Mucosa of rectum (tissue), 2 donors: ENCODE results near the gene CYP39A1.

Source experiments
- H3K27ac ChIP-seq, 2 donors: one replicate each; pipeline ENCODE4 v1.7.0; 2013; ENCODE audit warnings: inconsistent platforms in 2 of 2, low read depth in 2 of 2, low read length in 2 of 2
- H3K27me3 ChIP-seq, 2 donors: one replicate each; pipeline ENCODE4 v1.7.0; 2013; ENCODE audit warnings: low read length in 2 of 2; ENCODE audit not compliant: control insufficient read depth in 2 of 2, insufficient read depth in 2 of 2
- H3K36me3 ChIP-seq, 2 donors: one replicate each; pipeline ENCODE4 v1.7.0; 2013; ENCODE audit warnings: low read length in 2 of 2; ENCODE audit not compliant: control insufficient read depth in 2 of 2, insufficient read depth in 2 of 2
- H3K4me1 ChIP-seq, 2 donors: one replicate each; pipeline ENCODE4 v1.7.0; 2013; ENCODE audit warnings: low read length in 2 of 2, mild to moderate bottlenecking in 1 of 2; ENCODE audit not compliant: control insufficient read depth in 2 of 2, insufficient read depth in 2 of 2
- H3K4me3 ChIP-seq, 2 donors: one replicate each; pipeline ENCODE4 v1.7.0; 2013; ENCODE audit warnings: low read length in 2 of 2
- H3K9ac ChIP-seq, 2 donors: one replicate each; pipeline ENCODE4 v1.7.0; 2013; ENCODE audit warnings: low read length in 2 of 2, low read depth in 1 of 2, mild to moderate bottlenecking in 1 of 2
- H3K9me3 ChIP-seq, 2 donors: one replicate each; pipeline ENCODE4 v1.7.0; 2013; ENCODE audit warnings: low read length in 2 of 2; ENCODE audit not compliant: control insufficient read depth in 2 of 2
- donor health status: healthy.
- donor health status: Normal muscosa, but diverticular disease.

CYP39A1 gene

GRCh38 chr6:46573140-46573539 is 79.5 kb downstream of the CYP39A1 start:
- H3K4me3 ChIP-seq, result no peak overlapping the region
- no peaks in the 10 kb centered on the region for H3K9me3 ChIP-seq
- no peak overlapping the region for H3K27ac ChIP-seq
- H3K27me3 ChIP-seq, result no peaks in the 10 kb centered on the region
- H3K9ac ChIP-seq, result no peak overlapping the region
- H3K36me3 ChIP-seq, result no peaks in the 10 kb centered on the region
- H3K4me1 ChIP-seq, result no peaks in the 10 kb centered on the region

DNA sequence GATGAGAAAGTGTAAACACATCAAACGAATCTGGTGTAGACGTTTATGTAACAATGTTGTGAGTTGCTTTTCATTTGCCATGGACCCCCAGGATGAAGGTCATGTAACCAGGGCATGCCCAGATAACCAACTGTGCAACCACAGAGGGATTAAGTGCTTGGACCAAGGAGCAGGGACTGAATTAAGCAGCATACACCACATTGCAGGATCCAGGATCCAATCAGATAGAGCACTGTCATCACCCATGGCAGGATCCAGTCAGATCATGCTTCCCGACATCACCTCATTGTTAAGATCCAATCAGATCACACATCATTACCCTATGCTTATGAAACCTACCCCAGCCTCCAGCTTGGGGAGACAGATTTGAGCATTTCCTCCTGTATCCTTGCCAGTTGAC is 87.1 kb downstream of the CYP39A1 start:
- Histone ChIP-seq H3K4me3 (no peak overlapping the region), H3K27me3 (no peaks in the 10 kb centered on the region), H3K27ac (no peak overlapping the region), H3K9ac (no peak overlapping the region), H3K4me1 (no peaks in the 10 kb centered on the region), H3K9me3 (no peaks in the 10 kb centered on the region), H3K36me3 (no peaks in the 10 kb centered on the region)

DNA sequence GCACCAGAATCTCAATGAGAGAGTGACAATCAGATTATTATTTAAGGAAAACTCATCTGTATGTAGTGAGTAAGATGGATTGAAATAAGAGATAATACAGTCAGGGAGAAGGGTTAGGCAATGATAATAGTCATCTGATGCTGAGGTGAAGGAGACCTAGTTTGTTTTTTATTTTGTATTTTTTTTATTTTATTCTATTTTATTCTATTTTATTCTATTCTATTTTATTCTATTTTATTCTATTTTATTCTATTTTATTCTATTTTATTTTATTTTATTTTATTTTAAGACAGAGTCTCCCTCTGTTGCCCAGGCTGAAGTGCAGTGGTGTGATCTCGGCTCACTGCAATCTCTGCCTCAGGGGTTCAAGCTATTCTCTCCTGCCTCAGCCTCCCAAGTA is 88.7 kb downstream of the CYP39A1 start:
- Histone ChIP-seq H3K4me3 (no peak overlapping the region), H3K27ac (no peak overlapping the region), H3K9me3 (no peaks in the 10 kb centered on the region), H3K27me3 (no peaks in the 10 kb centered on the region), H3K36me3 (no peaks in the 10 kb centered on the region), H3K9ac (no peak overlapping the region), H3K4me1 (no peaks in the 10 kb centered on the region)

DNA sequence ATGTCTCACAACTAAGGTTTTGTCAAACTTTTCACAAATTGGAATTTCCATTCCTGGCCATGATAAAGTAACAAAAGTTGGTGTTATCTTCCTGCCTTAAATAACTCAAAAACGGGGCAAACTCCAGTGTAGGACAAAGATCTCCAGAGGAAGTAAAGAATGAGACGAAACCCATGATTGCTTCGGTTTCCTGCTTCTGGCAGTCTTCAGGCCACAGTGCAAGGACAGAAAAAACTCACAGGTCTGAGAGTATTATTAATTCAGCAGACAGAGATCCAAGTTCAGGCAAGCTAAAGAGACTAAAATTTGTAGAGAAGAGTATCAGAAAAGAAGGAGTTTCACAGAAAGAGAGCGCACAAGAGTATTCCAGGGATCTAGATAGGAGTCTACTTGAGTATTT is 96.6 kb downstream of the CYP39A1 start:
- H3K4me3 ChIP-seq, result no peak overlapping the region
- no peak overlapping the region for H3K9ac ChIP-seq
- no peak overlapping the region for H3K27ac ChIP-seq
- H3K36me3 ChIP-seq, result no peaks in the 10 kb centered on the region
- no peaks in the 10 kb centered on the region for H3K27me3 ChIP-seq
- H3K4me1 ChIP-seq, result no peaks in the 10 kb centered on the region
- no peaks in the 10 kb centered on the region for H3K9me3 ChIP-seq

- Histone ChIP-seq H3K9me3 (no peaks in the 10 kb centered on the region), H3K4me3 (no peak overlapping the region), H3K4me1 (no peaks in the 10 kb centered on the region), H3K36me3 (no peaks in the 10 kb centered on the region), H3K27me3 (no peaks in the 10 kb centered on the region), H3K9ac (no peak overlapping the region), H3K27ac (no peak overlapping the region)
These were observed 97.5 kb downstream of the CYP39A1 start for GRCh38 chr6:46555129-46555528.

DNA sequence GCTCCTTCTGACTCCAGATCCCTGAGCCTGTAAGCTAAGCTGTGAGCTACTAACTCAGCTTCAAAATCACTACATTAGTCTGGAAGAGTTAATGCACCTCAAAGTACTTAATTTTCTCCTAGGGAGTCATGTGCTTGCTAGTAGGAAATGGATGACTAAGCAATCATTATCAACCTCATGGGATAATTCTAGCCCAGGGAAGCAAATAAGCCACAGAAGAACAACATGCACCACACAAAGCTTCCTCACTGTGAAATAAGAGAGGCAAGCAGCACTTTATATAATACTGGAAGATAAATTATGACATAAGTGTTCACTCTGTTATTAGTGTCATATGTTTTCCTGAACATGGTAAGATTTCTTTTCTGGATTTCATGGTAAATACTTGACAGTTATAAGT is 103.5 kb downstream of the CYP39A1 start:
- no peaks in the 10 kb centered on the region for H3K36me3 ChIP-seq
- H3K9me3 ChIP-seq, result no peaks in the 10 kb centered on the region
- H3K27me3 ChIP-seq, result no peaks in the 10 kb centered on the region
- H3K4me3 ChIP-seq, result no peak overlapping the region
- no peak overlapping the region for H3K9ac ChIP-seq
- no peak overlapping the region for H3K27ac ChIP-seq
- no peaks in the 10 kb centered on the region for H3K4me1 ChIP-seq

- H3K4me1 ChIP-seq, result no peaks in the 10 kb centered on the region
- H3K4me3 ChIP-seq, result no peak overlapping the region
- H3K9me3 ChIP-seq, result no peaks in the 10 kb centered on the region
- H3K36me3 ChIP-seq, result no peaks in the 10 kb centered on the region
- no peak overlapping the region for H3K27ac ChIP-seq
- no peak overlapping the region for H3K9ac ChIP-seq
- no peaks in the 10 kb centered on the region for H3K27me3 ChIP-seq
These were observed 111.1 kb downstream of the CYP39A1 start for GRCh38 chr6:46541556-46541955.

GRCh38 chr6:46539866-46540265 is 112.8 kb downstream of the CYP39A1 start:
- H3K9ac ChIP-seq, result no peak overlapping the region
- H3K27ac ChIP-seq, result no peak overlapping the region
- H3K27me3 ChIP-seq, result peaks cover 0 to 2% of the 10 kb centered on the region in 2 donors
- no peaks in the 10 kb centered on the region for H3K4me1 ChIP-seq
- no peaks in the 10 kb centered on the region for H3K36me3 ChIP-seq
- no peaks in the 10 kb centered on the region for H3K9me3 ChIP-seq
- no peak overlapping the region for H3K4me3 ChIP-seq

GRCh38 chr6:46538800-46539480 is 113.7 kb downstream of the CYP39A1 start:
- Histone ChIP-seq H3K36me3 (no peaks in the 10 kb centered on the region), H3K4me1 (no peaks in the 10 kb centered on the region), H3K4me3 (no peak overlapping the region), H3K9ac (no peak overlapping the region), H3K27ac (no peak overlapping the region), H3K27me3 (peaks cover 0 to 2% of the 10 kb centered on the region in 2 donors), H3K9me3 (no peaks in the 10 kb centered on the region)

GRCh38 chr6:46530896-46531295 is 121.7 kb downstream of the CYP39A1 start:
- H3K4me1 ChIP-seq, result no peaks in the 10 kb centered on the region
- no peak overlapping the region for H3K4me3 ChIP-seq
- no peaks in the 10 kb centered on the region for H3K36me3 ChIP-seq
- no peak overlapping the region for H3K27ac ChIP-seq
- H3K9ac ChIP-seq, result no peak overlapping the region
- peaks cover 0 to 2% of the 10 kb centered on the region in 2 donors for H3K27me3 ChIP-seq
- H3K9me3 ChIP-seq, result no peaks in the 10 kb centered on the region
